Naive thymus-derived CD8-positive, alpha-beta T cell (primary cell): ENCODE data around the gene DIP2C. TPM values are rescaled to one million over a fixed set of nuclear protein-coding genes. Genes with fewer than 3 reads are reported as not detected.

Experiments
- ATAC-seq, 2 donors: fragments of 150-1000 bp; cut with Tn5 transposase in 1 of 2; sonication (Bioruptor Pico), chemical (Tn5 transposase) in 1 of 2; 1 replicate in 1 of 2; 2 replicates in 1 of 2; pipeline ENCODE4 v1.10.0; 2021; ENCODE audit warnings: mild to moderate bottlenecking in 2 of 2, moderate library complexity in 2 of 2
- POLR2A ChIA-PET: fragments of 350-600 bp; sonication (Branson Sonifier 250); formaldehyde crosslinking; loops from one replicate; lab custom pipeline; 2021; ENCODE audit warnings: antibody characterized with exemption; lab: Charles Lee
- DNase-seq, 10 donors: peaks; one replicate each; pipeline versions ENCODE4 v3.0.0 to v3.0.0-alpha.2; 2020 to 2022
- H3K27ac Mint-ChIP-seq, 10 donors: one replicate each; pipeline ENCODE4 v1.8.0; 2020 to 2022; ENCODE audit warnings: mild to moderate bottlenecking in 10 of 10, mixed read lengths in 10 of 10, moderate library complexity in 4 of 10, inconsistent platforms in 1 of 10
- H3K27me3 Mint-ChIP-seq, 5 donors: one replicate each; pipeline ENCODE4 v1.8.0; 2021 to 2022; ENCODE audit warnings: mixed read lengths in 5 of 5
- H3K36me3 Mint-ChIP-seq, 3 donors: one replicate each; pipeline ENCODE4 v1.8.0; 2020 to 2022; ENCODE audit warnings: mixed read lengths in 3 of 3, mild to moderate bottlenecking in 2 of 3, inconsistent platforms in 1 of 3
- H3K4me1 Mint-ChIP-seq, 4 donors: one replicate each; pipeline ENCODE4 v1.8.0; 2021 to 2022; ENCODE audit warnings: mixed read lengths in 4 of 4
- H3K4me3 Mint-ChIP-seq, 10 donors: one replicate each; pipeline ENCODE4 v1.8.0; 2020 to 2022; ENCODE audit warnings: mild to moderate bottlenecking in 10 of 10, mixed read lengths in 10 of 10, moderate library complexity in 6 of 10, inconsistent platforms in 1 of 10
- H3K9me3 Mint-ChIP-seq, 9 donors: one replicate each; pipeline ENCODE4 v1.8.0; 2020 to 2022; ENCODE audit warnings: mixed read lengths in 9 of 9, mild to moderate bottlenecking in 3 of 9, inconsistent platforms in 1 of 9, moderate library complexity in 1 of 9
- polyA plus RNA-seq, 3 donors: library from polyadenylated mRNA; unstranded; fragments of 300-500 nt; fragmentation: Illumina TruSeq; gene quantifications; one replicate each; pipeline ENCODE4 v1.2.3, GENCODE V29; 2021
- total RNA-seq, 8 experiments: library from RNA in 2 of 8; stranded (reverse) in 2 of 8; gene quantifications; one replicate each; pipeline ENCODE4 v1.2.3 and lab custom pipeline; 2021 to 2026

Gene DIP2C
- total and polyA plus RNA-seq, 5 experiments from 2014 or later: 0.32 to 3.9 (median 1.2) TPM

DNA sequence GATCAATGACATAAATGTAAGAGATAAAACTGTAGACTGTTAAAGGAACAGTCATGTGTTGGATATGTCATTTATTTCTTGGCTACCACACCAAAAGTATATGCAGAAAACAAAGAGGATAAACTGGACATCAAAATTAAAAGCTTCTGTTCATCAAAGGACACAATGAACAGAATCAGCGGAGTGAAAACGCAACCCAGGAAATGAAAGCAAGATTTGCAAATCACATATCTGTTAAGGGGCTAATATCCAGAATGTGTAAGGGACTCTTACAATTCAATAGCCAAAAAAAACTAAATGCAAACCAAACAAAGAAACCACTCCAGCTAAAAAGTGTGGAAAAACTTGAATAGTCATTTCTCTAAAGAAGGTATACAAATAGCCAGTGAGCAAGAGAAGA is 390.0 kb downstream of the DIP2C start:
- Mint-ChIP-seq H3K4me3 (peak overlapping the region in 1 of 10 donors; percentile 62), H3K27me3 (no peaks in the 10 kb centered on the region), H3K9me3 (peaks cover 0 to 1% (median 0%) of the 10 kb centered on the region in 9 donors), H3K36me3 (peaks cover 0 to 8% (median 5%) of the 10 kb centered on the region in 3 donors), H3K4me1 (peaks cover 0 to 10% (median 1%) of the 10 kb centered on the region in 4 donors), H3K27ac (peak overlapping the region in 1 of 10 donors; percentile 49)
- DNase-seq: no peak
- POLR2A ChIA-PET: no interaction called here
- ATAC-seq: no peak

DNA sequence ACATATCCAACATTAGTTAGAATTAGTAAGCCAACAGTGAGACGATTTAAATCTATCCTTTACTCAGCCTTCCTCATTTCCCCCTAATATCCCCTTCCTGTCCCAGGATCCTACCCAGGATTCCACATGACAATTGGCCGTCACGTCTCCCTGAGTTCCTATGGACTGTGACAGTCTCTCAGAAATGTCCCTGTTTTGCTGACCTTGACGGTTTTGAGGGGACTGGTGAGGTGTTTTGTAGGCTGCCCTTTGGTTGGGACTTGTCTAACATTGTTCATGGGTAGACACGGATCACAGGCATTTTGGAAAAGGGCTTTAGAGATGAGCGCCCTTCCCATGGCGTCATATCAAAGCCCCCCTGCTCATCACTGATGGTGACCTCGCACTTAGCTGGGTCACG is 391.4 kb downstream of the DIP2C start:
- H3K4me1 Mint-ChIP-seq: peaks cover 0 to 17% (median 2%) of the 10 kb centered on the region in 4 donors
- ATAC-seq: no peak
- H3K4me3 Mint-ChIP-seq: no peak overlapping the region
- POLR2A ChIA-PET: no interaction called here
- no peaks in the 10 kb centered on the region for H3K9me3 Mint-ChIP-seq
- H3K36me3 Mint-ChIP-seq: peaks cover 0 to 10% (median 5%) of the 10 kb centered on the region in 3 donors
- DNase-seq: no peak
- H3K27me3 Mint-ChIP-seq: no peaks in the 10 kb centered on the region
- no peak overlapping the region for H3K27ac Mint-ChIP-seq

DNA sequence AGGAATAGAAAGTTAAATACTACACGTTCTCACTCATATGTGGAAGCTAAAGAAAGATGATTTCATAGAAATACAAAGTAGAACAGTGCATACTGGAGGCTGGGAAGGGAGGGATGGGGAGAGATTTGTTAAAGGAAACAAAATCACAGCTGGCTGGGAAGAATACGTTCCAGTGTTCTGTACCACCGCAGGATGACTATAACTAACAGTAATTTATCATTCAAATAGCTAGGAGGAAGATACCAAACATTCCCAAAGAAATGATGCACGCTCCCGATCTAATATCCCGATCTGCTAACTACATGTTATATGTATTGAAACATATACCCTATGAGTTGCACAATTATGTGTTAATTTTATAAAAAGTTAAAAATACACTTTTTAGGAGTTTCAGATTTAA is 391.9 kb downstream of the DIP2C start:
- H3K36me3 Mint-ChIP-seq: peaks cover 0 to 10% (median 5%) of the 10 kb centered on the region in 3 donors
- H3K27ac Mint-ChIP-seq: peak overlapping the region in 1 of 10 donors; percentile 45
- H3K27me3 Mint-ChIP-seq: no peaks in the 10 kb centered on the region
- POLR2A ChIA-PET: no interaction called here
- ATAC-seq (no peak), DNase-seq (no peak)
- no peaks in the 10 kb centered on the region for H3K9me3 Mint-ChIP-seq
- peaks cover 0 to 17% (median 3%) of the 10 kb centered on the region in 4 donors for H3K4me1 Mint-ChIP-seq
- H3K4me3 Mint-ChIP-seq: no peak overlapping the region

DNA sequence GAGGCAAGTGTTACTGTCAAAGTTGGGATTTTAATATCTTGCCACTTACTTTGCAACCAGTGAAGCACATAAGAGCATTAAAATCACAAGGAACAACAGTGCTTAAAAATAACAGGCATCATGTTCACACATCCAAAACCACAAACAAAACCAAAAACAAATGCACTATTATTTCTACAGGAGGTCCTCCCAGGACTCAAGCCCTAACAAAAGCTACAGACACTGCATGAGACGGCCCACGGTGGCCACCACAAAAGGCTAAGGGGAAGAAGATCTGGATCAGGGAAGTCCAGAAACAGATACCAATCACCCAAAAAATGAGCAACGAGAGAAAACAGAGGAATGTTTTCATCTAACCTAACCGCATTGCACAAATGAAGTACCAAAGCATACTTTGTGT is 395.8 kb downstream of the DIP2C start:
- Mint-ChIP-seq H3K27me3 (no peaks in the 10 kb centered on the region), H3K9me3 (no peaks in the 10 kb centered on the region), H3K4me1 (peaks cover 0 to 9% (median 3%) of the 10 kb centered on the region in 4 donors), H3K4me3 (no peak overlapping the region), H3K36me3 (peaks cover 0 to 14% (median 3%) of the 10 kb centered on the region in 3 donors), H3K27ac (peak overlapping the region in 2 of 10 donors; percentile 8 to 22)
- ATAC-seq: no peak
- DNase-seq: no peak
- POLR2A ChIA-PET: no interaction called here

DNA sequence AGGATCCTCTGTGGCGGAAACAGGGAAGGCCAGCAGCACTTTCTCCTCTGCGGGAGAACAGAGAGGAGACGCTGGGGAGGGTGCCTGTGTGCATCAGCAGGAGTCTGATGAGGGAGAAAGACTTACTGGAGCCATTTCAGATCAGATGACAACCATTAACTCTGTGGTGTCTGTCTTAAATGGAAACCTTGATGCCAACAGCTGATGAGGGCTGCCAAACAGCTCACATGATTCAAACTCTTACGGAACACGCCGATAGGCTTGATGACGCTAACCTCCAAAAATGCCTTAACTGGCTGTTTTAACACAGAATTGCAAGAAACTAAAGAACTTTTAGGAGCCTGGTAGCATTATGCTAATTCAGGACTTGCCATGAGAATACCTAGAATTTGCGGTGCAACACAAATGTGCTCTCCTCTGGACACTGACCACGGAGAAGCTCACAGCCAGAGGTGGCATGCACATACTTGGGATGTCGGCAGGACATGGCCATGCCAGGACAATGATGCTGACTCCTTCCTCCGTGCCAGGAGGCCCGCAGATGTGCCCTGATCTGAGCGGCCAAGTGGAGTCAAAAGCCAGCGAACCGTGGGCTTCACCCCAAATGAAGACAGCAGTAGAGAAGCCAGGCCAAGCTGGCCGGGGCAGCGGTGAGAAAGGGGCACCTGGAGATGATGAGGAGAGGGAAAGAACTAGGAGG is 399.3 kb downstream of the DIP2C start:
- Mint-ChIP-seq H3K36me3 (peaks cover 0 to 30% (median 3%) of the 10 kb centered on the region in 3 donors), H3K4me1 (peaks cover 0 to 9% (median 3%) of the 10 kb centered on the region in 4 donors), H3K4me3 (no peak overlapping the region), H3K27ac (no peak overlapping the region), H3K9me3 (no peaks in the 10 kb centered on the region), H3K27me3 (no peaks in the 10 kb centered on the region)
- ATAC-seq (no peak), DNase-seq (no peak)
- POLR2A ChIA-PET: no interaction called here

DNA sequence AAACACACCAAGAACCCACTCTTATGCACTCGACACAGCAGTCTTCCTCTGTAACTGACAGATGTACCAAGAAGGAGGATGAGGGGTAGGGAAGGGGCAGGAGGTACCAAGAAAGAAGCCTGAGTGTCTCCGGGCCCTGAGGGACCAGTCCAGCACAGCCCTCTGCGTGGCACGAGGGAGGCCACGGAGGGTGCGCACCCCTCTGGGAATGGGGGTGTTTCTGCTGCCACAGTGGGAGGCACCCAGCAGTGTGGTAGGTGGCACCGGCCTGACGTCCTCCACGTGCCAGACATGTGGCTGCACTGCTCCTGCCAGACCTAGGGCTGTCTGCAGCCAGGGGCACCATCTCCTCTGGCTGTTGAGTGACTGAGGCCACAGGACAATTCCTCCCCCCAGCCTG is 399.9 kb downstream of the DIP2C start:
- Mint-ChIP-seq H3K4me1 (peaks cover 0 to 7% (median 3%) of the 10 kb centered on the region in 4 donors), H3K36me3 (peaks cover 0 to 36% (median 3%) of the 10 kb centered on the region in 3 donors)
- DNase-seq: no peak

DNA sequence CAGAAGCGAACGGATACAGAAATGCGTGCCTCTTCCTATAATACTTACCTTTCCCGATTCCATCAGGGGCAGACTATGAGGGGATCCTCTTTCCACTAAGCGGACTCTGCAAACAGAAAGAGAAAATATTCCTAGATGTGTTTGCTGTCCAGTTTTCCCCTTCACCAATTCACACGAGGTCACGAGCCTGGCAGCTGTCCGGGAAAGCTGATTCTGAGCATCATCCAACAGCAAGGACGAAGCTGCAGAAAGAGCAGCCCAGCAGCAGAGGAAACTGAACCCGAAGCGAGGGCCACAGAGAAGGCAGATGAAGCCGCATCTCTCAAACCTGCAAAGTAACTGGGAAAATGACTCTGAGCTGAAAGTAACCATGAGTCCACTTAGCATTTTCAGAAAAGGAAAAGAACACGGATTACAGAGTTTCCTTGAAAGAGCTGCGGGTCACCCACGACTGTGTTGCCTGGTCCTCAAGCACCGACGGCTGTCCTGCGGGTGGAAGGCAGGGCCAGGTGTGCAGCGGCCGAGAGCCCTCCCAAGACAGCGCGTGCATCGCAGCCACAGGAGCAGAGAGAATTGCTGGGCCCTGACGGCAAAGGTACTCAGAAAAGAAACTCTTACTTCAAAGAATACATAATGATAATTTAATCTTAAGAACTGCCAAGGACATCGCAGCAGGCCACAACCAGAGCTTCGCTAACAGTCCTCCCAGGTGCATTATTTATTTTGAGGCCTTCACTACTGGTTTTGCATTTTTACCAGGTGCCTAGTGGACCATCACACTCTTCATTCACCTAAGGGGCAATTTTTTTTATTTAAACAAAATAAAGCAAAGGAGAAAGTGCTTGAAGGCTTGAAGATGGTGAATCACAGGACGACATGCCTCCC is 400.9 kb downstream of the DIP2C start:
- ATAC-seq (no peak), DNase-seq (no peak)
- peaks cover 0 to 3% (median 2%) of the 10 kb centered on the region in 4 donors for H3K4me1 Mint-ChIP-seq
- no peak overlapping the region for H3K4me3 Mint-ChIP-seq
- H3K27ac Mint-ChIP-seq: no peak overlapping the region
- peaks cover 0 to 2% (median 0%) of the 10 kb centered on the region in 5 donors for H3K27me3 Mint-ChIP-seq
- no peaks in the 10 kb centered on the region for H3K9me3 Mint-ChIP-seq
- peaks cover 0 to 42% (median 3%) of the 10 kb centered on the region in 3 donors for H3K36me3 Mint-ChIP-seq
- POLR2A ChIA-PET: no interaction called here

More for the DNA sequence above, 399.9 kb downstream of the DIP2C start:
- no peak for ATAC-seq
- Mint-ChIP-seq H3K4me3 (no peak overlapping the region), H3K27ac (peak overlapping the region in 2 of 10 donors; percentile 35 to 50), H3K9me3 (no peaks in the 10 kb centered on the region), H3K27me3 (no peaks in the 10 kb centered on the region)
- POLR2A ChIA-PET: no interaction called here

DNA sequence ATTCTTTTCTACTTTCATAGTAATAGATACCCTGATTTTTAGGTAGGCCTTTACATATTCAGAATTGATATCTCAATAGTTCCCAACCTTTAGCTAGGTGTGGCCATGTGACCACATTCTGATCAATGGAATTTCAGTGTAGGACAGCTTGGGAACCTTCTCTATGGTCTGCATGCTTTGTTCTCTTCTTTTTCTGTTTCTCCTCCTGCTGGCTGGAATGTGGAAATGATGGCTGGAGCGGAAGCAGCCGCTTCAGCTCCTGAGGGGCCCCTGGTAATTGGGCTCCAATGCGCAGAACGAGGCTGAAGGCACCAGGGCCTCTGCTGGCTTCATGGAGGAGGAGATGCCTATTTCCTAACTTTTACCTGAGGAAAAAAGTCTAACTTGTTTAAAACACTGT is 401.7 kb downstream of the DIP2C start:
- H3K36me3 Mint-ChIP-seq: peaks cover 0 to 48% (median 3%) of the 10 kb centered on the region in 3 donors
- H3K9me3 Mint-ChIP-seq: no peaks in the 10 kb centered on the region
- ATAC-seq (no peak), DNase-seq (no peak)
- peaks cover 0 to 3% (median 0%) of the 10 kb centered on the region in 4 donors for H3K4me1 Mint-ChIP-seq
- peaks cover 0 to 2% (median 0%) of the 10 kb centered on the region in 5 donors for H3K27me3 Mint-ChIP-seq
- POLR2A ChIA-PET: no interaction called here
- no peak overlapping the region for H3K4me3 Mint-ChIP-seq
- no peak overlapping the region for H3K27ac Mint-ChIP-seq

DNA sequence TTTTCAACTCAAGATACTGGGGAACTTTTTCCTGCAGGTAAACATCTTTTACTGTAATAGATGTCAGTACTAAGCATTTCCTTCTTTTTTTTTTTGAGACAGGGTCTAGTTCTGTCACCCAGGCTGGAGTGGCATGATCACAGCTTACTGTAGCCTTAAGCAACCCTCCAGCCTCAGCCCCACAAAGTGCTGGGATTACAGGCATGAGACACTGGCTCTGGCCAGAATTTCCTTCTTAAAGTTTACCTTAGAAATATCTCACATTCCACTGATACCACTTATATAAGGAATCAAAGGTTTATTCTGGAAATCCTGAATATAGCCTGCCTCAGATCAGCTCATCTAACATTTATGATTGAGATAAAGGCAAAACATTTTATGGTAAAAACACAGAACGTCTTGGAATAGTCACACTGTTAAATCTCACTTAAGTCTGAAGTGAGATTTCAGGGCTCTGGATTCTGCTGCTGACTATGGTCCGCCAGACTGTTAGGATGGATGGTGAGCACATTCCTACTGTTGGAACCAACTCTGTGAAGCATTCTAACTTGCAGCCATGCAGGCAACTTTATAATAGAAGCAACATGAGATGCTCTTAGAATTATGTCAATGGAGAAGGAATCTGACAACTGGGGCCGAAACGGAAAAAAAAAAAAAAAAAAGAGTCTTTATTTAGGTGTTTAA is 402.3 kb downstream of the DIP2C start:
- Mint-ChIP-seq H3K27ac (no peak overlapping the region), H3K4me1 (peaks cover 0 to 2% (median 0%) of the 10 kb centered on the region in 4 donors), H3K4me3 (no peak overlapping the region), H3K9me3 (no peaks in the 10 kb centered on the region), H3K27me3 (peaks cover 0 to 2% (median 0%) of the 10 kb centered on the region in 5 donors), H3K36me3 (peaks cover 0 to 51% (median 3%) of the 10 kb centered on the region in 3 donors)
- ATAC-seq: no peak
- POLR2A ChIA-PET: no interaction called here
- DNase-seq: no peak

DNA sequence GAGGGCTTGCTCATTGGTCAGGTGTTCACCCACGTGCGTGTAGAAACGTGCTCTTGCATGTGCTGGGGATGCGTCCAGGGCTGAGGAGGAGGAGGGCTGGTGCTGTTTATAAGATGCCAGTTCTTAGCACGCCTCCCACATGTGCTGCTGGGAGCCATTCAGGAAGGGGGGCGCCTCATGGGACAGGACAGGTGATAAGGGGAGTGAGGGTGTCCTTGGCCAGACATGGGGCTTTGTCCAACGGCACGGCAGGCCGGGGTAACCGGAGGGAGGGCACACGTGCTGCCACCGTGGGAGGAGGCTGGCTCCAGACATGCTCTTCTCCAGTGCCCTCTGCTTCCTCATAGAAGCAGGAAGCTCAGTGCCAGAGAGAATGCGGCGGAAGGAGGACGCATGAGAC is 404.3 kb downstream of the DIP2C start:
- DNase-seq (no peak), ATAC-seq (no peak)
- H3K9me3 Mint-ChIP-seq: no peaks in the 10 kb centered on the region
- peaks cover 0 to 3% (median 0%) of the 10 kb centered on the region in 4 donors for H3K4me1 Mint-ChIP-seq
- H3K36me3 Mint-ChIP-seq: peaks cover 0 to 55% (median 10%) of the 10 kb centered on the region in 3 donors
- no peak overlapping the region for H3K4me3 Mint-ChIP-seq
- H3K27ac Mint-ChIP-seq: peak overlapping the region in 1 of 10 donors; percentile 40
- peaks cover 0 to 2% (median 0%) of the 10 kb centered on the region in 5 donors for H3K27me3 Mint-ChIP-seq
- POLR2A ChIA-PET: interaction anchor here (0.7 kb wide), 1 partner anchor 240 kb away, joined by 10 read pairs; no protein-coding TSS in a partner anchor

DNA sequence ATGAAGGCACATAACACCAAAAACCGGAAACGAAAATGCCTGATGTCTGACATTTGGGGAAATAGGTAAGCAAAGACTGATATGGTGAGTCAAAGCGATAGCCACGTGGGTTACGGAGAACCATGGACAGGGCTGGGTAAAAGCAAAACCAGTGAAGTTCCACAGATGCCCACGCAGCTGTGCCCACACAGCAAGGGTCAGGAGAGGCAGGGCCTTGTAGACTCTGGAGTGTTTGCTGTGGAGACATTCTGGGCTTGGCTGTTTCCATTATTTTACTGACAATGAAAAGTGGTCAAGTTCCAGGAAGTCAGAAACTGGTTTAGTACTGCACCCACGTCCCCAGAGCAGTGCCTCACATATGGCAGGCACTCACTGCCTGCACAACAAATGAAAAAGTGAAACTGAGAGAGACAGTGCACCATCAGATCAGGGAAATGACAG is 405.5 kb downstream of the DIP2C start:
- H3K4me3 Mint-ChIP-seq: peak overlapping the region in 1 of 10 donors; percentile 55
- H3K27ac Mint-ChIP-seq: peak overlapping the region in 1 of 10 donors; percentile 40
- H3K4me1 Mint-ChIP-seq: peaks cover 0 to 2% (median 0%) of the 10 kb centered on the region in 4 donors
- ATAC-seq (no peak), DNase-seq (no peak)
- H3K27me3 Mint-ChIP-seq: peaks cover 0 to 2% (median 0%) of the 10 kb centered on the region in 5 donors
- peaks cover 0 to 54% (median 10%) of the 10 kb centered on the region in 3 donors for H3K36me3 Mint-ChIP-seq
- H3K9me3 Mint-ChIP-seq: no peaks in the 10 kb centered on the region
- POLR2A ChIA-PET: no interaction called here

DNA sequence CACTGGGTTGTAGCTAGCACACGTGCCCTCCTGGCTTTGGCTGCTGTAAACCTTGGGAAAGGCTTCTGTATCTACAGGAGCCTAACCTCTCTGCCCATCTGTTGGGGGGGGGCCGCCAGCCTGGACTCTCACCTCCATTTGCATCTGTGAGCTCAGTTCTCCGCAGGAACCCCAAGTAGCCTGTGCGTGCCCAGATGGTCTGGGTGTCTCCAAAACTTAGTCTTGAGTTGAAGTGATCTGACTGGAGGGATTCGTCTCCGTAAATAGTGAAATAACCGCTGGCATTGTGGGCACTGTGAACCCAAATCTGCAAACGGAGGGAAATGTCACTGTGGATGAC is 406.4 kb downstream of the DIP2C start:
- H3K27me3 Mint-ChIP-seq: peaks cover 0 to 2% (median 0%) of the 10 kb centered on the region in 5 donors
- no peak overlapping the region for H3K4me3 Mint-ChIP-seq
- H3K27ac Mint-ChIP-seq: peak overlapping the region in 1 of 10 donors; percentile 65
- POLR2A ChIA-PET: no interaction called here
- H3K9me3 Mint-ChIP-seq: no peaks in the 10 kb centered on the region
- ATAC-seq (no peak), DNase-seq (no peak)
- peaks cover 0 to 55% (median 10%) of the 10 kb centered on the region in 3 donors for H3K36me3 Mint-ChIP-seq
- H3K4me1 Mint-ChIP-seq: peaks cover 0 to 2% (median 0%) of the 10 kb centered on the region in 4 donors
